GM18868 (cell line): ENCODE results near the gene GAGE12C.
"Not testable (repeated sequence)": the region's sequence is repeated elsewhere in the genome, so short reads cannot be mapped to it uniquely, and the experiment has no call there.

Source experiments
- ATAC-seq: cut with Tn5 transposase; IDR thresholded peaks from one replicate; pipeline ENCODE4 v1.9.1; 2021; ENCODE audit warnings: mild to moderate bottlenecking, moderate library complexity; ENCODE audit not compliant: unreplicated experiment

GAGE12C gene, protein sequence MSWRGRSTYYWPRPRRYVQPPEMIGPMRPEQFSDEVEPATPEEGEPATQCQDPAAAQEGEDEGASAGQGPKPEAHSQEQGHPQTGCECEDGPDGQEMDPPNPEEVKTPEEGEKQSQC

DNA sequence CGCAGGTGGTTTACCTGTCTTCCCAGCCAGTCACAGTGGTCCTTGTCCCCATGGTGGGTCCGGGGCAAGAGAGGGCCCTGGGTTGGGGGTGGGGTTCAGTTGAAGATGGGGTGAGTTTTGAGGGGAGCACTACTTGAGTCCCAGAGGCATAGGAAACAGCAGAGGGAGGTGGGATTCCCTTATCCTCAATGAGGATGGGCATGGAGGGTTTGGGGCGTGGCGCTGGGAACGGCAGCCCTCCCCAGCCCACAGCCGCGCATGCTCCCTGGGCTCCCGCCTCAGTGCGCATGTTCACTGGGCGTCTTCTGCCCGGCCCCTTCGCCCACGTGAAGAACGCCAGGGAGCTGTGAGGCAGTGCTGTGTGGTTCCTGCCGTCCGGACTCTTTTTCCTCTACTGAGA is at the start of gene GAGE12C:
GAGE12C (plus strand) TSS at position 301 of the 400 bp plus-strand sequence. CDS start 1,155 bp downstream, outside the sequence.
- ATAC-seq: not testable (repeated sequence)

DNA sequence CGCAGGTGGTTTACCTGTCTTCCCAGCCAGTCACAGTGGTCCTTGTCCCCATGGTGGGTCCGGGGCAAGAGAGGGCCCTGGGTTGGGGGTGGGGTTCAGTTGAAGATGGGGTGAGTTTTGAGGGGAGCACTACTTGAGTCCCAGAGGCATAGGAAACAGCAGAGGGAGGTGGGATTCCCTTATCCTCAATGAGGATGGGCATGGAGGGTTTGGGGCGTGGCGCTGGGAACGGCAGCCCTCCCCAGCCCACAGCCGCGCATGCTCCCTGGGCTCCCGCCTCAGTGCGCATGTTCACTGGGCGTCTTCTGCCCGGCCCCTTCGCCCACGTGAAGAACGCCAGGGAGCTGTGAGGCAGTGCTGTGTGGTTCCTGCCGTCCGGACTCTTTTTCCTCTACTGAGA is 9.5 kb downstream of the GAGE12C start, which contains the start of gene GAGE12D:
GAGE12D (plus strand) TSS at position 301 of the 400 bp plus-strand sequence. CDS start 1,155 bp downstream, outside the sequence.
- not testable (repeated sequence) for ATAC-seq

DNA sequence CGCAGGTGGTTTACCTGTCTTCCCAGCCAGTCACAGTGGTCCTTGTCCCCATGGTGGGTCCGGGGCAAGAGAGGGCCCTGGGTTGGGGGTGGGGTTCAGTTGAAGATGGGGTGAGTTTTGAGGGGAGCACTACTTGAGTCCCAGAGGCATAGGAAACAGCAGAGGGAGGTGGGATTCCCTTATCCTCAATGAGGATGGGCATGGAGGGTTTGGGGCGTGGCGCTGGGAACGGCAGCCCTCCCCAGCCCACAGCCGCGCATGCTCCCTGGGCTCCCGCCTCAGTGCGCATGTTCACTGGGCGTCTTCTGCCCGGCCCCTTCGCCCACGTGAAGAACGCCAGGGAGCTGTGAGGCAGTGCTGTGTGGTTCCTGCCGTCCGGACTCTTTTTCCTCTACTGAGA is 19.0 kb downstream of the GAGE12C start, which contains the start of gene GAGE12E:
GAGE12E (plus strand) TSS at position 301 of the 400 bp plus-strand sequence. CDS start 1,155 bp downstream, outside the sequence.
- not testable (repeated sequence) for ATAC-seq

DNA sequence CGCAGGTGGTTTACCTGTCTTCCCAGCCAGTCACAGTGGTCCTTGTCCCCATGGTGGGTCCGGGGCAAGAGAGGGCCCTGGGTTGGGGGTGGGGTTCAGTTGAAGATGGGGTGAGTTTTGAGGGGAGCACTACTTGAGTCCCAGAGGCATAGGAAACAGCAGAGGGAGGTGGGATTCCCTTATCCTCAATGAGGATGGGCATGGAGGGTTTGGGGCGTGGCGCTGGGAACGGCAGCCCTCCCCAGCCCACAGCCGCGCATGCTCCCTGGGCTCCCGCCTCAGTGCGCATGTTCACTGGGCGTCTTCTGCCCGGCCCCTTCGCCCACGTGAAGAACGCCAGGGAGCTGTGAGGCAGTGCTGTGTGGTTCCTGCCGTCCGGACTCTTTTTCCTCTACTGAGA is 28.6 kb downstream of the GAGE12C start, which contains the start of gene GAGE12F:
GAGE12F (plus strand) TSS at position 301 of the 400 bp plus-strand sequence. CDS start 1,155 bp downstream, outside the sequence.
- not testable (repeated sequence) for ATAC-seq

DNA sequence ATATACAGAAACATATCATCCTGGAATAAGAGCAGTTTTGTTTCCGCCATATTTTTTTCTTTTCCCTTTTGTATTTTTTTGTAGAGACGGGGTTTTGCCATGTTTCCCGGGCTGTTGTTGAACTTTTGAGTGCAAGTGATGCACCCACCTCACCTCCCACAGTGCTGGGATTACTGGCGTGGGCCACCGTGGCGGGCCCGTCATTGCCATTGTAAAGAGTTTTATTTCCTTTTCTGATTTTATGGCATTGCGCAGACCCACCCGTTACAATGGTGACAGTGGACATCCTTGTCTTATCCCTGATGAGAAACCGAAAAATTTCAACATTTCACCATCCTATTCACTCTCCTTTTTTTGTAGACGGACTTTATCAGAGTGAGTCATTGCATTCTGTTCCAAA is 36.8 kb downstream of the GAGE12C start:
- ATAC-seq: not testable (repeated sequence)

DNA sequence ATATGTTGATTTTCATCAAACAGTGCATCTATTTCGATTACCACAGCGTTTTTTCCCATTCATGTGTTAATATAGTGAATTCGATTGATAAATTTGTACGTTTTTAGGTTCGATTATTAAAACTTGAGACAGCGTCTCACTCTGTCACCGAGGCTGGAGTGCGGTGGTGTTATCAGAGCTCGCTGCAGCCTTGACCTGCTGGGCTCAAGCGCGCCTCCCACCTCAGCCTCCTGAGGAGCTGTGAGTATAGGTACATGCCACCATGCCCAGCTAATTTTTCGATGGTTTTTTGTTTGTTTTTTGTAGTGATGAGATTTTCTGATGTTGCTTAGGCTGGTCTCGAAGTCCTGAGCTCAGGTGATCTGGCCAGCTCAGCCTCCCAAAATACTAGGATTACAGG is 37.2 kb downstream of the GAGE12C start:
- ATAC-seq: not testable (repeated sequence)

DNA sequence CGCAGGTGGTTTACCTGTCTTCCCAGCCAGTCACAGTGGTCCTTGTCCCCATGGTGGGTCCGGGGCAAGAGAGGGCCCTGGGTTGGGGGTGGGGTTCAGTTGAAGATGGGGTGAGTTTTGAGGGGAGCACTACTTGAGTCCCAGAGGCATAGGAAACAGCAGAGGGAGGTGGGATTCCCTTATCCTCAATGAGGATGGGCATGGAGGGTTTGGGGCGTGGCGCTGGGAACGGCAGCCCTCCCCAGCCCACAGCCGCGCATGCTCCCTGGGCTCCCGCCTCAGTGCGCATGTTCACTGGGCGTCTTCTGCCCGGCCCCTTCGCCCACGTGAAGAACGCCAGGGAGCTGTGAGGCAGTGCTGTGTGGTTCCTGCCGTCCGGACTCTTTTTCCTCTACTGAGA is 38.1 kb downstream of the GAGE12C start, which contains the start of gene GAGE12G:
GAGE12G (plus strand) TSS at position 301 of the 400 bp plus-strand sequence. CDS start 1,155 bp downstream, outside the sequence.
- not testable (repeated sequence) for ATAC-seq

DNA sequence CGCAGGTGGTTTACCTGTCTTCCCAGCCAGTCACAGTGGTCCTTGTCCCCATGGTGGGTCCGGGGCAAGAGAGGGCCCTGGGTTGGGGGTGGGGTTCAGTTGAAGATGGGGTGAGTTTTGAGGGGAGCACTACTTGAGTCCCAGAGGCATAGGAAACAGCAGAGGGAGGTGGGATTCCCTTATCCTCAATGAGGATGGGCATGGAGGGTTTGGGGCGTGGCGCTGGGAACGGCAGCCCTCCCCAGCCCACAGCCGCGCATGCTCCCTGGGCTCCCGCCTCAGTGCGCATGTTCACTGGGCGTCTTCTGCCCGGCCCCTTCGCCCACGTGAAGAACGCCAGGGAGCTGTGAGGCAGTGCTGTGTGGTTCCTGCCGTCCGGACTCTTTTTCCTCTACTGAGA is 47.7 kb downstream of the GAGE12C start, which contains the start of gene GAGE12H:
GAGE12H (plus strand) TSS at position 301 of the 400 bp plus-strand sequence. CDS start 1,155 bp downstream, outside the sequence.
- ATAC-seq: not testable (repeated sequence)
